HG03558 (cell line): ENCODE data around the gene ARHGAP15.
"Not testable (repeated sequence)": the region's sequence is repeated elsewhere in the genome, so short reads cannot be mapped to it uniquely, and the experiment has no call there.

Experiments used
- ATAC-seq: cut with Tn5 transposase; IDR thresholded peaks from one replicate; pipeline ENCODE4 v1.9.1; 2021; ENCODE audit warnings: moderate number of reproducible peaks; ENCODE audit not compliant: unreplicated experiment; ENCODE audit errors: extremely low read depth

ARHGAP15 gene

DNA sequence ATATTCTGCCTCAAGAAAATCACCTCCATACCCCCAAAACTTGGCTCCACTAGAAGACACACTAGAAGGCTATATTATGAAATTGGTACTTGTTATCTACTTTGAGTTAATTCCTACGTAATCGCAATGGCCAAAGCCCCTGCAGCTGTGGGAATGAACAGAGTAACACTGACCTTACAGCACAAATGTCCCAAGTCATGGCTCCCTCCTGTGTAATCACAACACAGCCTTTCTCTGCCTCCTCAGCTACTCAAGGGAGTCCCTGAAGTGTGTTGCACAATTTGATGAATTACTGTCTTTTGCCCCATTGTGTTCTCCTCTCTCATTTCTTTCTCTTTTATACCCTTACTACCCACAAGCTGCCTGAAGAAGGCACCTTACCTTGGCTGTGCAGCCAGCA lies 375.2 kb downstream of the ARHGAP15 start:
- ATAC-seq = no peak

DNA sequence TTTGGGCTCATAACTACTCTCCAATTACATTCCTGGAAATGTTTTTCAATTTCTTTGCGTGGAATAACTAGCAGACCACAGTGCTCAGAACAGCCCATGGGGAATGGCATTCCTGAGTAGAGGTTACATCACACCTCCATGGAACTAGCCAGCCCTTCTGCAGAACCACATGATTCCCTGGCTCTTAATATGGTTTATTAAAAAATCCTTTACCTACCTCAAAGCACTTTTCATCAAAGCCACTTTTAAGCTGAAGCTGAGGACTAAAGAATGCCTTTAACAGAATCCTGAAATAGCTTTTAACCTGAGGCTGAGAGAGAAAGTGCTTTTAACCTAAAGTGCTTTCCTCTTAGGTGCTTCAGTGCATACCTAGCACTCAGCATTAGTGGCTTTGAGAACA lies 376.3 kb downstream of the ARHGAP15 start:
- ATAC-seq = no peak

DNA sequence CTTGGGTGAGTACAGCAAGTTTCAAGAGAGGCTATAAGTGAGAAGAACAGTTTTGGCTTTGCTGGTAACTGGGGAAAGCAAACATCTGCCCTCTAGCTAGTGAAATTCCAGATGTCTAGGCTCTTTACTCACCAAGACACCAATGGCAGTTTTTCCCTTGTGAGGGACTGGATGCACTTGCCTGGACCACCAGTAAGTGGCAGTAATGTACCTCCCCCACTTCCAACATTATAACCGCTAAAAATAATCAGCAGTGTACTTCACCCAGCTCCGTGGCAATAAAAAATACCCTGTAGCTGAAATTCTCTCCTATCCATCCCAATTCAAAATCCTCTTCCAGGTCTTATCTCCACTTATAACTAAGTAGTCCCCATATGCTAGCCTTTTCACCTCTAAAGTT lies 383.9 kb downstream of the ARHGAP15 start:
- ATAC-seq = no peak

DNA sequence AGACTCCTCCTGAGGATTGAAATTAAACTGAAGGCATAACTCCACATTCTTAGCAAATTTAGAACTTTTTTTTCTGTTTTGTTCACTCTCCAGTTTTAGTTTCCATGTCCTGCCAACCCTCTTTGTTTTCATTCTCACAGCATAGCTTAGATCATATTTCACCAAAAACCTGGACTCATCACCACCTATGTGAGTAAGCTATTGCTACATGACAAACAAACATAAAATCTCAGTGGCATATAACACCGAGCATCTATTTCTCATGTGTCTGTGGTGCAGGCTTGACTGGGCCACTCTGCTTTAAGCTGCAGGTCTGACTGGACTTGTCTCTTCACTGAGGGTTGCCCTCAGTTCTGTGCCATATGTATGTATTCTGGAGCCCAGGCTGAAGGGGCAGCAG lies 385.2 kb downstream of the ARHGAP15 start:
- no peak for ATAC-seq

DNA sequence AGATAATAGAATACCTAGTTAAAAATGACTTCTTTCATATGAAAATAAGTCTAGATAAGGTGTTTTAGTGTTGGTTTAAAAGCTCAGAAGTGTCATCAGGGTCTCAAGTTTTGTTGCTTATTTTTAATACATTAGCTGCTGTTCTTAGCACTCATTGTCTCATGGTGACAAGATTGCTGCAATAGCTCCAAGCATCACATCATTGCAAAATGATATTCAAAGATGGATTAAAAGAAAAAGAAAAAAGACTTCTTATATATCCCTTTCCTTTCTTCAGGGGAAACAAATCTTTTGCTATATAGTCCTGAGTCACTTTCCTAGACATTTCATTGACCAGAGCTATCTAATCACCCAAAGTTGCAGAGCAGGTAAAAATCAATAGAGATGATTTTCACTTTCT lies 386.1 kb downstream of the ARHGAP15 start:
- ATAC-seq = no peak

DNA sequence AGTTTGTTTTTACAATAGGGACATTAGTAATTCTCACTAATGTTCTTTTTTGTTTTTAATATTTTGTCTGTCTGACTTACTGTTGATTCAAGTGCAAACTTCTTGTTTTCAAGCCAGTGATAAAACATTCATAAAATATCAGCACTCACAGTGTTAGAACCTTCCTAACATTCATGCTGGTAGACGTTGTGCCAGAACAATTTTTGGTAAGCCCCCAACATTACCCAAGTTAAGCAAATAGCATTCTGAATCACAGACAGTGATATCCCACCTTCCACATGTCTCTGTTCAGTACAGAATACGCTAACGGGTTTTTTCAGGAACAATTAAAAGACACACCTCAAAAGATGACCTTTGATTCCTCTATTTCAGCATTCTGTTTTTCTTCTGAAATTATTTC lies 390.3 kb downstream of the ARHGAP15 start:
- ATAC-seq = no peak

DNA sequence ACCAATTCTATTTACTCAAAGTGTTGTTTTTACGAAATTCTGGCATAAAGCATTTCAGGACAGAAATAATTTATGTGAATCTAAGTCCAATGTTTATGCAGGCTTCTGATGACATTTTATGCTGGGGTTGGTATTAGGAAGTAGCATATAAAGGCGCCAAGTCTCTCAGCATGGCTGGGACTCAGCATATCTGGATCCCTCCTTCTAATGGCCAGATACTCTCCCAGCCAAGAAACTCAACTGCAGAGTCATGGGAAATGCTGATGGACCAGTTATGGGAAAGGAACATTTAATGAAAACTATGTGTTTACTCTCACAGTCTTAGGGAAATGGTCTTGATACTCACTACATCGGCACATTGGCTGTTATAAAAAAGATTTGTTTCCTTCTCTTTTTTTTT lies 392.2 kb downstream of the ARHGAP15 start:
- no peak for ATAC-seq

DNA sequence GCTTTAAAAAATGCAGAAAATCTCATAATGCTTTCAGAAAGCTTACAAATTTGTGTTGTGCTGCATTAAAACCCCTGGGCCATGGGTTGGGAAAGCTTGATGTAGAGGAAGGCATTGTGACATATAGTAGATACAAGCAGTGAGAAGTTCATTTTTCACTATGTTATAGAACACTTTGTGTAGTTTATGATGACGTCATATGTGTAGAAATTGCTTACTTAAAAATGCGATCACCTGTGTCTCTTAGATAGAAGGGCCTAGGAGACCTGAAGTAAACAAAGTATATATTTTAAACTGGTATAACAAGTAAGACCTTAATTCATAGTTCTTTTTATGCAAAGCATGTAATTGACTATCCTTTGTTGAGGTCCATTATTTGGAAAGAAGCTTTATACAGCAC lies 393.5 kb downstream of the ARHGAP15 start:
- no peak for ATAC-seq

DNA sequence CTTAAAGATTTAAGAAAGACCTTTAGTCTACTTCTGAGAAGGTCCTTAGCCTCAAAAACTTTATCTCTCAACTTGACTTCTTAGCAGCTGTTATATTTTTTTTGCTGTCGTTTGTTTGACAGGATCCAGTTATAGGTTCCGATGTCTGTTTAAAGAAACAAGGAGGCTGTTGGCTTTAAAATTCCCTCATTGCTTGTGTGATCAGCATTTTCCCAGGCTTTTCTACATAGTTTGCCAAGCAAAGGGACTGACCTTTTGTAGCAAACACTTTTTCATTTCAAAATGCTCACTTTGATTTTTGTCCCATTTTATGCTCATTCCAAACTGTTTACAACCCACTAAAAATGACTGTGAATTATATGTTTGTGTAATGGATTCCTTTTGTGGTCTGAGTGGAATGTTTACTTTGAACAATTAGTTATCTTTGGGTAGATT lies 394.9 kb downstream of the ARHGAP15 start:
- no peak for ATAC-seq

DNA sequence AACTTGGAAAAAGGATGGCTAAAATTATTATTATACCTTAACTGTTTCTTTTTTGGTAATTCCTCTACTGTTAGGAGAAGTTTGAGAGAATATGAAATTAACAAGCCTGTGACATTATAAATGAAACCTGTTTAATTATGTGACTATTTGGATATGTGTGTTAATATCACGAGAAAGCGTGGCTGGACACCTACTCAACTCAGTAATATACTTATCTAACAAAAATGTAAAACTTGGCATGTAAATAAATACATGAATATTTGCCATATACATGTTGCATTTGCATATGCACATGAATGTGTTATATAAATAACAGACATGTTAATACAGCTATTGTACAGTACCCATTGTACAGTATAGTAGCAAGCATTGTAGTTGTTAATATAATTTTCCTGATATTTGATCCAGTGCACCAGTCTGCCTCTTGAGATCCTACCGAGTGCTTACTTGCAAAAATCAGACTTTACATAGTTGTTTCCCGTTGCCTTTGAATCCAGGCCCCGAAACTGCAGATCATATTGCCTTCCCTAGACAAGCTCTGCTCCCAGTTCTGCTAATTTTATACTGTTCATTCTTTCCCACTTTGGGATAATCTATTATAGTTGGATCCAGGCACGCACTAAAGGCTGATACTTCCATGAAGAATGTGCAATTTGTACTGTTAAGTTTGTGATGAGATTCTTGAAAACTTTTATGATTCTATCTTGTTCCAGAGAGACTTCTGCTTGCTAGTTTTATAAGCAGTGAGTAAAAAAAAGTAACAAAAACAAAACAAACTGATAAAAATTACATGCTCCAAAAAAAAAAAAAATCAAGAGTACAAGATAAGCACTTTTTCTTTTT lies 395.6 kb downstream of the ARHGAP15 start:
- ATAC-seq = no peak

DNA sequence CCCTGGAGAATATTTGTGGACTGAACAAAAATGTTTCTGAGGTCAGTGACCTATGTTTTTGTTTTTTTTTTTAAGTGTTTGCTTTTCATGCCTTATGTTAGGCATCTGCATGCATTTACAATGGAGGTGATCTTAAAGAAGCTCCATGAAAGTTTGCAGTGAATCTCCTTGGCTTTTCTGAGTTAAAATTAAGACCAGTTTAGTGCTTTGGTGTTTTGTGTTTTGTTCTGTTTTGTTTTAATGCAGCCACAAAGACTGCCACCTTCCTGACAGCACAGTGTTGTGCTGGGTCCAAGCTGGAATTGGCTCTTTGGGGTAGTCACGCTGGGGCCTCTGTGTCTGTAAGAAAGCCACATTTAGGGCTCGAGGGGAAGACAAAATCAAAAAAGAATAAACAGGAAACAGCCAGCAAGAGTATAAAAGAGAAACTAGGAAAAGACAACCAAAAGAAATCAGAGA lies 396.2 kb downstream of the ARHGAP15 start:
- no peak for ATAC-seq

DNA sequence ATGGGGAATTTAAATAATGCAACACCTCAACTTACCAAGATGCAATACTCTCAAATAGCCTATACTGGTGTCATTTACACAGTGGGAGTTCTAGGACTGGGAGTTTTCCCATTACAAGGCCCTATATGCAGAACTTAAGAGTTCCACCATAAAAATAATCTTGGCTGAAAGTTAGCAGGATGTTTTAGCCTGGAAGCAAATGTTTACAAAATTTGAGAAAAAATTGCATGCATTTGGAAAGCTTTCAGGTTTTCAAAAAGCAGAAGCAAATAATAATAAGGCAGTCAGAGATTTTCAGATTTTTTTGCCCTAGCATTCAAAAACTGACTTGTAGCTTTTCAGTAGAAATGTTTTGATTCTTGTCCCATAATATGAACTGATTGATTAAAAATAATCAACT lies 397.3 kb downstream of the ARHGAP15 start:
- no peak for ATAC-seq

DNA sequence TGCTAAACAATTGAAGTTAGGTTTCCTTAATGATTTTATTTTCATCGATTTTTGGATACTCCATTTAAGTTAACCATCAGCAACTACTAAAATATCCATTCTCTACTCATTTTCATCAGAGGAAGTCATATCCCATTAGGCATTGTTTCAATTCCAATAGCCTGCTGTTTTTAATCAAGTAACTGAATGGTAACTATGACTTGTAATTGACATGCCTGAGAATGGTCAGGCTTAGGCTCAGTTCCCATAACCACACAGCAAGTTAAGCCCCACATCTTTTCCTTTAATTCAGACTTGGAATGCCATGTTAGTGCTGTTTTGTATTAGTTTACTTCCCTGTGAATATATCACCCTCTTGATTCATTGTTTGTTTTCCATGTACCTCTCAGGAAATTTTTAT lies 398.8 kb downstream of the ARHGAP15 start:
- no peak for ATAC-seq

DNA sequence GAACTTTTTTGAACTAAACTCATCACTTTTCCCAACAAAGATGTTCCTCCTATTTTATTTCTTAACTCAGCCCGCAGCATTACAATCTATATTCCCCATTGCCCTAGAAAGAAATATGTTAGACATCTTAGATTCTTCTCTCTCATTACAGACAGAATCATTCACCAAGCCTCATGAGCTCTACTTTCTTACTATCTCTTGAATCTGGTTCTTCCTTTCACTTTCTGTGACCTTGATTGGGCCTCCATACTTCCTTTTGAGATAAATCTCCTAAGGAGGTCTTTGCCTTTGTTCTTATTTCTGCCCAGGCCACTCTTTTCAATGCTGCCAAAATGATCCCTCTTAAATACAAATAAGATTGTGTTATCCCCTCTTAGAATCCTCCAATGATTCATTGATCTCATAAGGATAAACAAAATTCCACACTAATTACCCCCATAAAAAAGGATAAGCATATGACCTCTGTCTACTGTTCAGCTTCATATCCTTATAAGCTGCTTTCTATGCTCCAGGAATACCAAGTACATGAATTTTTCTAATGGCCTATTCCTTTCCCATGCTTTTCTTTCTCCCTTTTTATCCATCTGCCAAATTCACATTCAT lies 400.0 kb downstream of the ARHGAP15 start:
- ATAC-seq = no peak

DNA sequence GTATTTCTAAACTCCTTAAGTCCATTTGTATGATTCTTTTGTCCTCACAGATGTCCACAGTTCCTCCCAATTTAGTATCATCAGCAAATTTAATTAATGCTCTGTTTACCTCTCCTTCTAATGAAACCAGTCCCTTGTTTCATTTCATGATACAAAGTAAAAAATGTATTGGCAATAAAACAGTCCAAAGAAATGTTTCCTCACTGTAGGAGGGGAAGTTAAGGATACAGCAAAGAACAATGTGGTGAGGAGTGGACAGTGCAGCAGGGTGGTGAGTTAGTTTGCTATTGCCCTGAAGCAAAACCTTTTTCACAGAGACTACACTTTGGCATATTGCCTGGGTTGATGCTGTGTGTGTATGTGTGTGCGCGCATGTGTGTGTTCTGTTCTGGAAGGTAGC lies 401.5 kb downstream of the ARHGAP15 start:
- ATAC-seq = no peak

DNA sequence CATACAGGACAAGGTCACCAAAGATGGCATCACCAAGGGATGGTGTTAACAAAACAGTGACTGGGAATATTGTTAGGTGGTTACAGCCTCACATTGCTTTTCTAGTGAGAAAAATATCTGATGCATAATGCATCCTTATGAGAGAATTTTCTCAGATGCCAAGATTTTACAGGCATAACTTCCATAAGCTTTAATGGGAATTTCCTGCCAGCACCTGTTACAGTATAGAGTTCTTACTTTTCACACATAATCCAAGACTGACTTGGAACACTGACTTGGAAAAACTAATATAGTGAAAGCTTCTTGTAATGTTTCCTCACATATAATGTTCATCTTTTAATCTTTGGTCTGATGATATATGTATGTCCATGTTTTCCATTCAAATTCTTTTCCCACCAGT lies 402.8 kb downstream of the ARHGAP15 start:
- ATAC-seq = no peak

DNA sequence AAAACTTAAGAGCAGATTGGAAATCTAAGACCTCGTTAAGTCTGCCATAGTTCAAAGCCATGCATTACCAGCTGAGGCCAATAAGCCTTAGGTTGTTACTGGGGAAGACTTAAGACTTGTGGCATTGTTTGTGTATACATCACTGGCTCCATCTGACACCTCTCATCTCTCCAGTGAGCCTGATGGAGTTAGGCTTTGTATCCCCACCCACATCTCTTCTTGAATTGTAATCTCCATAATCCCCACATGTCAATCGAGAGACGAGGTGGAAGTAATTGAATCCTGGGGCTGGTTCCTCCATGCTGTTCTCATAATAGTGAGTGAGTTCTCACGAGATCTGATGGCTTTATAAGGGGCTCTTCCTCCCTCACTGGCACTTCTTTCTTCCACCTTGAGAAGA lies 404.6 kb downstream of the ARHGAP15 start:
- ATAC-seq = no peak

DNA sequence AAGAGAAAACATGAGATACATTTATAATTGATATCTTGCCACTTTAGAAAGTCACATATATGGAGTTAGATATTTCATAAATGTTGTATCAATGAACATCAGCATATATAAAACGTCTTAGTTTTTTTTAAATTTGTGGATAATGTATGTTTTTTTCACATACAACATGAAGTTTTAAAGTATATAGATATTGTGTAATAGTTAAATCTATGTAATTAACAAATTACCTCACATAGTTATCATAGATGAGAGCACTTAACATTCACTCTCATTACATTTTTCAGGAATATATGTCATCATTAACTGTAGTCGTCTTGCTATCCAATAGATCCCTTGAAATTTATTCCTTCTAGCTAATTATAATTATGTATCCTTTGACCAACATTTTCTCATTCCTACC lies 406.6 kb downstream of the ARHGAP15 start:
- ATAC-seq = no peak

DNA sequence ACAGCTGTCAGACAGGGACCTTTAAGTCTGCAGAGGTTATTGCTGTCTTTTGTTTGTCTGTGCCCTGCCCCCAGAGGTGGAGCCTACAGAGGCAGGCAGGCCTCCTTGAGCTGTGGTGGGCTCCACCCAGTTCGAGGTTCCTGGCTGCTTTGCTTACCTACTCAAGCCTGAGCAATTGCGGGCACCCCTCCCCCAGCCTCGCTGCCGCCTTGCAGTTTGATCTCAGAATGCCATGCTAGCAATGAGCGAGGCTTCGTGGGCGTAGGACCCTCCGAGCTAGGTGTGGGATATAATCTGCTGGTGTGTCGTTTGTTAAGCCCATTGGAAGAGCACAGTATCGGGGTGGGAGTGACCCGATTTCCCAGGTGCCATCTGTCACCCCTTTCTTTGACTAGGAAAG lies 412.7 kb downstream of the ARHGAP15 start:
- not testable (repeated sequence) for ATAC-seq

DNA sequence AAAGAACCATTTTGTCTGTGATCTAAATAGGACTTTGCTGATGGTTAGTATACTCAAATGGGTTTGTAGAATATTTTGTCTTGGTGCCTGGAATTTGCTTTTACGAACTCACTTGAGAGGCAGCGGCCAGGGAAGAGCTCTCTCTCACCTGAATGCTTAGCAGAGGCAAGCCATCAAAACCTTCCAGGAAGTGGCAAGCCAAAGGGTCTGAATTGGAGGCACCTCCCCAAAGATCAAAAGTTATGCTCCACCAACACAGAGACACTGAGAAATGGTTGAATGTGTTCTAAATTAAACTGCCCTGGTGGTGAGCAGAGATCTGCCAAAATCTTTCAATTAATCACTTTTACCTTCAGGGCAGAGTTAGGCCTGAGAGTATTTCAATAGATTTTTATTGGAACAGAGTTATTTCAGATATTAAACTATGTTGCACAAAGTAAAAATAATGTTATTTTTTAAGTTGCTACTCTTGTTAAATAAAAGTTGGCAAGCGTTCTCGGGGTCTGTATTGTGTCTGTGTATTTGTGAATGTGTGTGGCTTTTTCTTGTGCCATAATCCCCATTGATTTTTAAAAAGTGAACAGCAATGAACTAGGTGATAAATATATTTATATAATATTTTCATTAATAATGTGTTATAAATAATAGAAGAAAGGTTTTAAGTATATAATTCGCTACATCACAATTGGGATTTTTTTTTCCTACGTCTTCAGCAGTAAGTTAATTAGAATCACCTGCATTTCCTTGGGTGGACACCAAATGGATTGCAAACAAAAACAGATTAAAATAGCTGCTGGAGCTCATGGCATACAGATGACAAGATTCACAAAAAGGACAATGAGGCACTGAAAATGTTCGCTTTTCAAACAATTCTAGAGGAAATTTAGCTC lies 416.1 kb downstream of the ARHGAP15 start:
- no peak for ATAC-seq

DNA sequence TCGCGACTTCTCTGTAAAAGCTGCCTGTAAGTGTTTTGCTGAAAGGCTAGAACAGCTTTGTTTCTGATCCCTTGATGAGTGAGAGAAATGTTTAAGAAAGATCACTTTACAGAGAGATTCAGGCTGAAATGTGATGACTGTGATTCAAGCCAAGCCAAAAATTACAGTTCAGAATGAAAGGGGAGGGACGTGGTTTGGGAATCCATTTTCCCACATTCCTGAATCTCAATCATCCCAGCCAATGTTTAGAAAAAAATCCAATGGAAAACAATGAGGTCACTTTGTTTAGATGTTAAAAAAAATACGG lies 416.7 kb downstream of the ARHGAP15 start:
- no peak for ATAC-seq
